Loucy (cell line): ENCODE measurements around the gene ASPDH.

Experiments used
- H2AFZ ChIP-seq: fragments of 200-600 bp; sonication (generic); 2 replicates; pipeline ENCODE4 v1.6.0; 2016; ENCODE audit warnings: antibody characterized with exemption, mild to moderate bottlenecking, low read length, moderate library complexity
- H3F3A ChIP-seq: fragments of 200-600 bp; 2 replicates; pipeline ENCODE4 v1.6.0; 2016; ENCODE audit warnings: antibody characterized with exemption, low read depth, mild to moderate bottlenecking
- H3K27me3 ChIP-seq: fragments of 200-600 bp; sonication (generic); 2 replicates; pipeline ENCODE4 v1.6.1; 2014; ENCODE audit warnings: low read length, mild to moderate bottlenecking; ENCODE audit not compliant: insufficient read depth, poor library complexity, severe bottlenecking
- H3K36me3 ChIP-seq: fragments of 200-600 bp; sonication (generic); 2 replicates; pipeline ENCODE4 v1.6.1; 2016; ENCODE audit warnings: low read length; ENCODE audit not compliant: insufficient read depth
- H3K4me1 ChIP-seq: fragments of 200-600 bp; sonication (generic); 2 replicates; pipeline ENCODE4 v1.5.1; 2014; ENCODE audit warnings: low read length, mild to moderate bottlenecking; ENCODE audit not compliant: insufficient read depth, poor library complexity, severe bottlenecking
- H3K4me2 ChIP-seq: fragments of 200-600 bp; sonication (generic); 2 replicates; pipeline ENCODE4 v1.6.0; 2014; ENCODE audit warnings: antibody characterized with exemption, low read length, low read depth, mild to moderate bottlenecking; ENCODE audit not compliant: poor library complexity, severe bottlenecking
- H3K4me3 ChIP-seq: fragments of 200-600 bp; sonication (generic); 2 replicates; pipeline ENCODE4 v1.5.1; 2014; ENCODE audit warnings: low read length, mild to moderate bottlenecking, mixed read lengths; ENCODE audit not compliant: poor library complexity, severe bottlenecking
- H3K79me2 ChIP-seq: fragments of 200-600 bp; sonication (generic); 2 replicates; pipeline ENCODE4 v1.6.1; 2014; ENCODE audit warnings: low read length; ENCODE audit not compliant: insufficient read depth
- H3K9ac ChIP-seq: fragments of 200-600 bp; sonication (generic); 2 replicates; pipeline ENCODE4 v1.6.0; 2014; ENCODE audit warnings: mild to moderate bottlenecking, low read depth, low read length, moderate library complexity; ENCODE audit not compliant: poor library complexity, severe bottlenecking
- H3K9me2 ChIP-seq: fragments of 200-600 bp; sonication (generic); replicated peaks from 2 replicates; pipeline ENCODE4 v1.6.1; 2016; ENCODE audit warnings: low read depth, low read length, mixed read lengths
- H3K9me3 ChIP-seq: fragments of 200-600 bp; sonication (generic); 2 replicates; pipeline ENCODE4 v1.6.1; 2014; ENCODE audit warnings: mild to moderate bottlenecking, antibody characterized with exemption, low read length, low read depth; ENCODE audit not compliant: insufficient read depth
- H4K20me1 ChIP-seq: fragments of 200-600 bp; sonication (generic); 2 replicates; pipeline ENCODE4 v1.6.0; 2014; ENCODE audit warnings: antibody characterized with exemption, low read length, mild to moderate bottlenecking; ENCODE audit not compliant: insufficient read depth, poor library complexity, severe bottlenecking
- EZH2phosphoT487 ChIP-seq: fragments of 200-600 bp; IDR thresholded peaks from 2 replicates; pipeline ENCODE4 v1.6.1; 2018; ENCODE audit warnings: antibody characterized with exemption, mild to moderate bottlenecking, moderate library complexity, borderline replicate concordance
- TF ChIP-seq, protein P1 (sequence below): fragments of 200-600 bp; sonication (generic); conservative IDR thresholded peaks from 2 replicates; pipeline ENCODE4 v1.5.1; 2014; ENCODE audit warnings: mild to moderate bottlenecking, antibody characterized with exemption, low read length

The ASPDH gene

GRCh38 chr19:50507376-50507775 is 6.3 kb downstream of the ASPDH start:
- no peaks in the 10 kb centered on the region for H3K9me3 ChIP-seq
- no peaks in the 10 kb centered on the region for H4K20me1 ChIP-seq

GRCh38 chr19:50506700-50507099 is 7.0 kb downstream of the ASPDH start:
- Histone ChIP-seq H3K9me2 (no peaks in the 10 kb centered on the region), H3K9ac (no peak overlapping the region), H3K79me2 (no peaks in the 10 kb centered on the region), H3K4me2 (no peak overlapping the region), H4K20me1 (no peaks in the 10 kb centered on the region), H3K4me3 (no peak overlapping the region), H2AFZ (no peak overlapping the region), H3K9me3 (no peaks in the 10 kb centered on the region), H3K36me3 (no peaks in the 10 kb centered on the region), H3K27me3 (no peaks in the 10 kb centered on the region), H3F3A (no peaks in the 10 kb centered on the region), H3K4me1 (peaks cover 8% of the 10 kb centered on the region)
- TF ChIP-seq, protein P1, sequence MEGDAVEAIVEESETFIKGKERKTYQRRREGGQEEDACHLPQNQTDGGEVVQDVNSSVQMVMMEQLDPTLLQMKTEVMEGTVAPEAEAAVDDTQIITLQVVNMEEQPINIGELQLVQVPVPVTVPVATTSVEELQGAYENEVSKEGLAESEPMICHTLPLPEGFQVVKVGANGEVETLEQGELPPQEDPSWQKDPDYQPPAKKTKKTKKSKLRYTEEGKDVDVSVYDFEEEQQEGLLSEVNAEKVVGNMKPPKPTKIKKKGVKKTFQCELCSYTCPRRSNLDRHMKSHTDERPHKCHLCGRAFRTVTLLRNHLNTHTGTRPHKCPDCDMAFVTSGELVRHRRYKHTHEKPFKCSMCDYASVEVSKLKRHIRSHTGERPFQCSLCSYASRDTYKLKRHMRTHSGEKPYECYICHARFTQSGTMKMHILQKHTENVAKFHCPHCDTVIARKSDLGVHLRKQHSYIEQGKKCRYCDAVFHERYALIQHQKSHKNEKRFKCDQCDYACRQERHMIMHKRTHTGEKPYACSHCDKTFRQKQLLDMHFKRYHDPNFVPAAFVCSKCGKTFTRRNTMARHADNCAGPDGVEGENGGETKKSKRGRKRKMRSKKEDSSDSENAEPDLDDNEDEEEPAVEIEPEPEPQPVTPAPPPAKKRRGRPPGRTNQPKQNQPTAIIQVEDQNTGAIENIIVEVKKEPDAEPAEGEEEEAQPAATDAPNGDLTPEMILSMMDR = no peak
- no peak for TF ChIP-seq EZH2phosphoT487

More at GRCh38 chr19:50507376-50507775, 6.3 kb downstream of the ASPDH start:
- Histone ChIP-seq H3K4me2 (no peak overlapping the region), H2AFZ (no peak overlapping the region), H3K4me3 (no peak overlapping the region), H3K9ac (no peak overlapping the region), H3K79me2 (no peaks in the 10 kb centered on the region), H3F3A (no peaks in the 10 kb centered on the region), H3K27me3 (no peaks in the 10 kb centered on the region), H3K36me3 (no peaks in the 10 kb centered on the region), H3K4me1 (peaks cover 8% of the 10 kb centered on the region), H3K9me2 (no peaks in the 10 kb centered on the region)
- no peak for TF ChIP-seq EZH2phosphoT487
- TF ChIP-seq, protein P1 = no peak

DNA sequence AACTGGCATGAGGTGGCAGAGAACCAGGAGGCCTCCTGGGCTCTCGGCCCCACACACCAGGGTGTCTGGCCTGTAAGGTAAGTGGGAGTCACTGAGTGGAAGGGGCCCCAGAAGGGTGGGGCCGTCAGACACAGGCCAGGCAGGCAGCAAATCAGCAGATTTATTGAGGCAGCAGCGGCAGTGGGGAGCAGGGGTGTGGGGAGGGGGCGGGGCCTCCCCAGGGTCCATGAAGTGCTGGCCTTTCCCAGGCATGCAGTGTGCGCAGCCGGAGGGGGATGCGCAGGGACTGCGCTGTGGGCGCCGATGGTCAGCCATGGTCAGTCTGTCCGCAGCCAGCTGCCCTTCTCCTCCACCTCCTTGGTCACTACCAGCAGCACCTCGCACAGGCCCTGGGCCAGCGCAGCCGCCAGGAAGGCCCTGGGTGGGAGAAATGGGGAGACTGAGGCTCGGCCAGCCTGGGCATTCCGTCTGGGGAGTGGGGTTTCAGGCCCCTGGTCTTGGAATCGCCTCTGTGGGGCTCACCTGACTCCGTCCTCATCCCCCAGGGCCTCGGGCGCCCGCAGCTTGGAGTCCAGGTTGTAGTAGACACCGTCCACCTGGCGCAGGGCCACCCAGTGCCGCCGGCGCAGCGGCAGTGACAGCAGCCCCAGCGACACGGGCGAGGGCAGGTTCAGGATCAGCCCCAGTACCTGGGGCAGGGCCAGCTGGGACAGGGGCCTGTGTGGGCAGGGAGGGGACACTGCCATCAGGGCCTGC is 7.7 kb downstream of the ASPDH start:
- no peak overlapping the region for H3K9ac ChIP-seq
- H3K9me3 ChIP-seq = no peaks in the 10 kb centered on the region

More for the DNA sequence above, 7.7 kb downstream of the ASPDH start:
- H3K4me1 ChIP-seq = peaks cover 8% of the 10 kb centered on the region
- H3K4me2 ChIP-seq = no peak overlapping the region
- TF ChIP-seq EZH2phosphoT487 = no peak
- TF ChIP-seq, protein P1 = no peak
- no peaks in the 10 kb centered on the region for H3K79me2 ChIP-seq
- no peaks in the 10 kb centered on the region for H3K9me2 ChIP-seq
- H2AFZ ChIP-seq = no peak overlapping the region
- no peaks in the 10 kb centered on the region for H3K27me3 ChIP-seq
- H3K4me3 ChIP-seq = no peak overlapping the region
- H3F3A ChIP-seq = no peaks in the 10 kb centered on the region
- no peaks in the 10 kb centered on the region for H3K36me3 ChIP-seq
- no peaks in the 10 kb centered on the region for H4K20me1 ChIP-seq
